GOT3 (cell line): ENCODE data around the gene AMOT.
"Not testable (repeated sequence)": the region's sequence is repeated elsewhere in the genome, so short reads cannot be mapped to it uniquely, and the experiment has no call there.

Source experiments
- DNase-seq: peaks from one replicate; lab custom pipeline; 2025; ENCODE audit warnings: mixed read lengths; lab: John Stamatoyannopoulos, UW

The AMOT gene

GRCh38 chrX:112840382-112841113 lies at the start of gene AMOT:
Gene AMOT, minus strand, starts transcription at chrX:112840831. Its CDS starts 17,705 bp downstream, at chrX:112823126.
- DNase-seq = no peak

- no peak for DNase-seq
Observed at GRCh38 chrX:112889400-112889799, 48.8 kb upstream of the AMOT start.

GRCh38 chrX:112888916-112889315 lies 48.3 kb upstream of the AMOT start:
- no peak for DNase-seq

- no peak for DNase-seq
Observed at GRCh38 chrX:112877771-112878173, 37.1 kb upstream of the AMOT start.

- no peak for DNase-seq
Observed at GRCh38 chrX:112874614-112875013, 34.0 kb upstream of the AMOT start.

- DNase-seq = no peak
Observed at GRCh38 chrX:112874175-112874574, 33.5 kb upstream of the AMOT start.

GRCh38 chrX:112868586-112868985 lies 28.0 kb upstream of the AMOT start:
- DNase-seq = no peak

GRCh38 chrX:112867570-112867969 lies 26.9 kb upstream of the AMOT start:
- no peak for DNase-seq

- DNase-seq = no peak
Observed at GRCh38 chrX:112866175-112866574, 25.5 kb upstream of the AMOT start.

GRCh38 chrX:112865464-112866025 lies 24.9 kb upstream of the AMOT start:
- no peak for DNase-seq

GRCh38 chrX:112863850-112864249 lies 23.2 kb upstream of the AMOT start:
- DNase-seq = no peak

- no peak for DNase-seq
Observed at GRCh38 chrX:112857478-112857878, 16.8 kb upstream of the AMOT start.

- not testable (repeated sequence) for DNase-seq
Observed at GRCh38 chrX:112854901-112855300, 14.3 kb upstream of the AMOT start.

GRCh38 chrX:112852851-112853250 lies 12.2 kb upstream of the AMOT start:
- no peak for DNase-seq

- DNase-seq = no peak
Observed at GRCh38 chrX:112851806-112852205, 11.2 kb upstream of the AMOT start.

GRCh38 chrX:112851161-112851779 lies 10.6 kb upstream of the AMOT start:
- DNase-seq = no peak

- no peak for DNase-seq
Observed at GRCh38 chrX:112849016-112849415, 8.4 kb upstream of the AMOT start.

- no peak for DNase-seq
Observed at GRCh38 chrX:112846782-112847181, 6.2 kb upstream of the AMOT start.

- DNase-seq = no peak
Observed at GRCh38 chrX:112846187-112846586, 5.6 kb upstream of the AMOT start.

GRCh38 chrX:112844250-112844649 lies 3.6 kb upstream of the AMOT start:
- DNase-seq = no peak

GRCh38 chrX:112841820-112842157 lies 1.2 kb upstream of the AMOT start:
- no peak for DNase-seq

- no peak for DNase-seq
Observed at GRCh38 chrX:112841114-112841819, 636 bp upstream of the AMOT start.

GRCh38 chrX:112839856-112840255 lies 775 bp downstream of the AMOT start:
- no peak for DNase-seq
